Measurements from ENCODE around the gene GPATCH1. TPM values are rescaled to one million over a fixed set of nuclear protein-coding genes. Genes with fewer than 3 reads are reported as not detected.

Gene GPATCH1
- total RNA-seq, 1 donor from 2014 or later = 6.2 TPM

DNA sequence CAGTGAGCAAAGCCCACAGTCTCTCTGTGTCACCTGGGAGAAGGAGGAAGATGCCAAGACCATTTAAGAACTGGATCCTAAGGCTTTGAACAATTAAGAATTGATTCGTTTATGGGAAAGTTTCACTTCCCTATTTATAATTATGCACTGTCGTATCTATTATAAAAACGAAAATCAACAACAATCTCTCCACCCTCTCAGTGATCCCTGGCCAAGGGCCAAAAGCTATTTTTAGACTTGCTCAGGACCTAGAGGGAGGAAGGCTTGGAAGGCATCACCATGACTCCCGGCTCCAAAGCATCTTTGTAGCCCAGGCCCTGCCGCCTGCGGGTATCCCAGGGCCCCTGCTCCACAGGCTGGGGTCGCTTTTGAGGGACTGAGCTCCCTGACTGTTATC, 17.6 kb upstream of the GPATCH1 start:
- peak; percentile 46 for DNase-seq (ENCODE audit: low read depth)

DNA sequence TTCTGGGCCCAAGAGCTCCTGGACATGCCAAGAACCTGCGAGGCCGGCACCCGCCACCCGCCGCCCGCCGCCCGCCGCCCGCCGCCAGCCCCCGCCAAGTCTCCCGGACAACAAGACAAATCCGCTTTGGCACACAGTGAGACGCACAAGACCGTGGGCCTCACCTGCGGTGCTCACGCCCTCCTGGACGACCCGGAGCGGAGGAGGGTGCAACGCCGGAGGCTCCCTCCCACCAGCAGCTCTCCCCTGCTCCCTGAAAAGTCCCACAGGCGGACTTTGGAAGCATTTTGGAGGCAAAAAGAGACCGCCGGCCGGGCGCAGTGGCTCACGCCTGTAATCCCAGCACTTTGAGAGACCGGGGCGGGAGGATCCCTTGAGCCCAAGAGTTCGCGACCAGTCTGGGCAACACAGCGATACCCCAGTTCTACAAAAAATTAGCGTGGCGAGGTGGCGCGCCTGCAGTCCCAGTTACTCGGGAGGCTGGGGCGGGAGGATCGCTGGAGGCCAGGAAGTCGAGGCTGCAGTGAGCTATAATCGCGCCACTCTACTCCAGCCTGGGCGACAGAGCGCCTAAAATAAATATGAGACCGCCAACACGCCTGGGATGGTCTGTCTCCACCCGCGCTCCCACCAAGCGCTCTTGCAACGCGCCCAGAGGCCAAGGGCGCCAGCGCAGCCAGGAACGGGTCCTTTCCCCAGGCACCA, 17.1 kb upstream of the GPATCH1 start:
- DNase-seq (ENCODE audit: low read depth) = peak; percentile 24

DNA sequence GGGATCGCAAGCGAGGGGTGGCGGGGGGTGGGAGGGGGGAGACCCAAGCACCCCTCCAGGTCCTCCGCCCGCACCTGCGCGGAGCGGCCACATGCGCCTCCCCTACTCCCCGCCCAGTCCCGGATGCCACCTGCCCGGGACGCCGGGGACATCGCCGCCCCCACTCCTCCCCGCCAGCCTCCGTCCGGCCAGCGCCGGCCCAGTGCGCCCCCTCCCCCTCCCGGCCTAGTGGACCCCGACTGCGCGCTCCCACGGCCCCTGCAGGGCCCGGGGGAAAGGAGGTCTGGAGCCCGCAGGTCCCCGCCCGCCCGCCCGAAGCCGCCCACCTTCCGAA, 16.6 kb upstream of the GPATCH1 start:
- DNase-seq (ENCODE audit: low read depth) = no peak

DNA sequence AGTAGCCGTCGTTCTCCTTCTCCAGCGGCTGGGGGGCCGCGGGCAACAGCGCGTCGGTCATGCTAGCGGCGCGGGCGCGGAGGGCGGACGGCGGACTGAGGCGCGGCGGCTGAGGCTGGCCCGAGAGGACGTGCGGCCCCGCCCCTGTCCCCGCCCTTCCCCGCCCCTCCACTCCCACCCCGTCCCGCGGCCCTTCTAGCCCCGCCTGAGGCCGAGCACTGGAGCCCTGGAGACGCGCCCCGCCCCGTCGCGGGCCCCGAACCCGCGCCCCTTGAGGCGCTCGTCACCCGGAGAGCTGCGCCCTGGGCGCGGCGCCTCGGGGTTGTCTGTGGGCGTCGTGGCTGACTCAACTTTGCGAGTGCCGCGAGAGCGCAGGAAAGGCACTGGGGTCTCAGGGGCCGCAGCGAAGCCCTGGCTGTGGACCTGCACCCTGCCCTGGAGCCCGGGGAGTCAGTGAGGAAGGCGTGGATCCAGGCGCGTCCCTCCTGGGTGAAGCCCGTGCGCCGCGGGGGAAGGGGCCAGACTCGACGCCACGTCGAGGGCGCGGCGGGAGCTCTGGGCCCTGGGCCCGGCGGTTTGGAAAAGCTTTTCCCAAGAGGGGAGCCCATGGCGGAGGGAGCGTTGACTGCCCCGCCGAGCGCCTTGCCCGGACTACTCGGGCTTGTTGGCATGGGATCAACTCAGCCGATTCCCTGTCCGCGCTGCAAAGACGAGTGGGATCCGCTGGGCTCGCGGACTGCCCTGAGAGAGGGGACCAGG, 16.0 kb upstream of the GPATCH1 start, which contains the start of gene RHPN2:
TSS of gene RHPN2 (minus strand) at position 97 of the 759 bp plus-strand sequence. CDS start at position 61, 36 bp downstream.
- DNase-seq (ENCODE audit: low read depth) = peak; percentile 76

DNA sequence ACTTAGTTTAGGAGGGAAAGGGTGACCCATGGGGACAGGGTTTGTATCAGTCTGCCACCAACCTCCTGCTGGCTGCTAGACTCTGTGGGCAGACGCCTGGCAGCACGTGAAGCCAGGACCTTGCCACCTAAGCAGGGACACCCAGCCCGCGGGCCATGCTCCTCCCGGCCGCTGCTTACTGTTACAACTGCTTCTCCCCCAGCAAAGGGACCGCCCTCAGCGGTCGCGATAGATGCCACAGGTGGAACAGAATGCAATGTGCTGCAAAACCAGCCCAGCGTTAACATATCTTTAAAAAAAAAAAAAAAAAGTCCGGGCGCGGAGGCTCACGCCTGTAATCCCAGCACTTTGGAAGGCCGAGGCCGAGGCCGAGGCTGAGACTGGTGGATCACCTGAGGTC, 14.4 kb upstream of the GPATCH1 start:
- no peak for DNase-seq (ENCODE audit: low read depth)

DNA sequence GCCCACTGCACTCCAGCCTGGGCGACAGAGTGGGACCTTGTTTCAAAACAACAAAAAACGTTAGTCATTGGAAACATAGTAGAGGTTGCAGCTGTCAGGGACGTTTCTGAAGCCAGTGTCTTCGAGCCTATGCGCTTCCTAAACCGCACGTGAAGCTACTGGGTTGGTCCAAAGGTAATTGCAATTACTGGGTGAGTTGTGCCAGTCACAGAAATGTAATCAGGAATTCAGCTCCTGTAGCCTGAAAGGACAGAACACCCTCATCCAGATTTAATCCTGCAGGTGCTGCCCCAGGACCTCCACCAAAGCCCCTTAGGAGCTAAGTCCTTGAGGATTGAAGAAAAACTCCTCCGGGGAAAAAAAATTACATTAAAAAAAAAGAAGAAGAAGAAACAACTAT, 13.9 kb upstream of the GPATCH1 start:
- DNase-seq (ENCODE audit: low read depth) = no peak

GRCh38 chr19:33071887-33072286, 9.1 kb upstream of the GPATCH1 start:
- DNase-seq (ENCODE audit: low read depth) = no peak

DNA sequence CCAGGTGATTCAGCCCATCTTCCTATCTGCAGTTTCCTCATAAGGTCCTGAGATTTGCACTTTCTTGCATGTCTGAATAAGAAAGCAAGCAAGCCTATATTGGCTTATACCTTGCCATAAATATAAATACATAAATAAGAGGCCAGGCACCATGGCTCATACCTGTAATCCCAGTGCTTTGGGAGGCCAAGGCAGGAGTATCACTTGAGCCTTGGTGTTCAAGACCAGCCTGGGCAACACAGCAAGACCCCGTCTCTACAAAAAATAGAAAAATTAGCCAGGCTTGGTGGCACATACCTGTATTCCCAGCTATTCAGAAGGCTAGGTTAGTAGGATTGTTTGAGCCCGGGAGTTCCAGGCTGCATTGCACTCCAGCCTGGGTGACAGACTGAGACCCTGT, 5.5 kb upstream of the GPATCH1 start:
- no peak for DNase-seq (ENCODE audit: low read depth)

DNA sequence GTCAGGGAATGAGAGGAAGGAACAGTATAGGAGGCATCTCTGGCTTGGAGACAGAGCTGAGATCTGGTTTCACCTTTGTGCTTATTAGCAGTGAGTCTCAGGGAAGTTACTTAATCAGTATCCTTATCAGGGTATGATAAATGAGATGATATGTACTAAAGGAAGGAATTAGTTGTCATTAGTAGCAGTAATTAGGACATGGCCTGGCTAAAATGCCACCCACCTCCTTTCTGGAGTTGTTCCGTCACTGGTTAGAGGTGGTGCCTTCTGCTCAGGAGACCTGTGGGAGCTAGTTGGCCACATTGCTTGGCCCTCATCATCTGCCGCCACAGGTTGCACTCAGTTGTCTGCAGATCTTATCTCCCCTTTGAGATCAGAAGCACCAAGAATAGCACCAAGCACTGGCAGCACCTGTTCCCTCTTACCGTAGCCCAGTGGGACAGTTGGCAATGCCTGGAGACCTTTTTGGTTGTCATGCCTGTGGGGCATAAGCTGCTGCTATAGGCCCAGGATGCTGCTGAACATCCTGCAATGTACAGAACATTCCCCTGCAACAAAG, 4.7 kb downstream of the GPATCH1 start:
- DNase-seq (ENCODE audit: low read depth) = peak; percentile 68

- DNase-seq (ENCODE audit: low read depth) = no peak
These were observed 6.0 kb downstream of the GPATCH1 start for GRCh38 chr19:33086955-33087354.

DNA sequence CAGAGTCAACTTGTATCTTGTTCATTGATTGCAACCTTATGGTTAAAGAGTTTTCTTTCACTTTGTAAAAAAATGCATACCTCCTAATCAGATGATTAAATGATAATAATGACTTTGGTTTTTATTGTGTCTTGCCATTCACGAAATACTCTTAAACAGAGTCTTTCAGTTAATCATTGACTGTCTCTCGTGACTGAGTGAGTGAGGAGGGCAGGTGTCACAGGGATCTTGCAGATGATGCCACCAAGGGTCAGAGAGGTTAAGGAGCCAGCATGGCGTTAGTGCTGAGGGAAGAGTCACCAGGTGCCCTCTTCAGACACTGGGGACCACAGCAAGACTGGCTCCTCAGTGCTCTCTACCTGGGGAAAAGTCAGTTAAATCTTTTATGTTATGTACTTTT, 8.0 kb downstream of the GPATCH1 start:
- DNase-seq (ENCODE audit: low read depth) = no peak

- DNase-seq (ENCODE audit: low read depth) = no peak
These were observed 9.2 kb downstream of the GPATCH1 start for GRCh38 chr19:33090179-33090578.

DNA sequence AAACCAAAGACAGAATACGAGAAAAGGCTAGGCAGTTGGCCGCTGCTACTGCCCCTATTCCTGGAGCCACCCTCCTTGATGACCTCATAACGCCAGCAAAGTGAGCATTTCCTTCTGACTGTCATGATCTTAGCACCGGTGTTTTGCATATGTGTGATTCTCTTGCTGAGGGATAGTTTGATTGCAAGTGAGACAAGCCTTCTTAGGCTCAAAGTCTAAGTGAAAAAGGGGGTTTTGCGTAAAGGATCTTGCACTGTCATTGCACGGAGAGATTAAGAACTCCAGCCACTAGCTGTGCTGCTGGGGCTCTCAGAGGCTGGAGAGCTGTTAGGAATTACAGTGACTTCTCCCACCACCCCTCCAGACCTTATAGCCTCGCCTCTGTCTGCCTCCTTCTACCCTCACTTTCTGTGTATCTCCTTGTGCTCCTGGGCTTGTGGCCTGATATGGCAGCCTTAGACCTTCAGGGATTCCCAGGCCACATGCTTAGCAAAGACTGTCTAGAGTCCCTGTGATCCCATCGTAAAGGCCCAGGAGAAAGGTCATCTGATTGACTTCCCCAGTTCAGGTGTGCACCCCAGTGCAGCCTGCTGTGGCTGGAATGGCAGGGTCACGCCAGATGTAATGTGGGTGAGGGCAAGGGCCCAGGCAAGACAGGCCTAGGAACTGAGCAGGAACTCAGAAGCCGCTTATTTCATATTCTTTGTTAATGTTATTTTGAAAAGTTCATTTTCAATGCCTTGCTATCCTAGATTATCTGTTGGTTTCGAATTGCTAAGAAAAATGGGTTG, 12.6 kb downstream of the GPATCH1 start:
- no peak for DNase-seq (ENCODE audit: low read depth)

GRCh38 chr19:33094436-33095067, 13.6 kb downstream of the GPATCH1 start:
- DNase-seq (ENCODE audit: low read depth) = no peak

- no peak for DNase-seq (ENCODE audit: low read depth)
These were observed 15.0 kb downstream of the GPATCH1 start for GRCh38 chr19:33096005-33096404.

DNA sequence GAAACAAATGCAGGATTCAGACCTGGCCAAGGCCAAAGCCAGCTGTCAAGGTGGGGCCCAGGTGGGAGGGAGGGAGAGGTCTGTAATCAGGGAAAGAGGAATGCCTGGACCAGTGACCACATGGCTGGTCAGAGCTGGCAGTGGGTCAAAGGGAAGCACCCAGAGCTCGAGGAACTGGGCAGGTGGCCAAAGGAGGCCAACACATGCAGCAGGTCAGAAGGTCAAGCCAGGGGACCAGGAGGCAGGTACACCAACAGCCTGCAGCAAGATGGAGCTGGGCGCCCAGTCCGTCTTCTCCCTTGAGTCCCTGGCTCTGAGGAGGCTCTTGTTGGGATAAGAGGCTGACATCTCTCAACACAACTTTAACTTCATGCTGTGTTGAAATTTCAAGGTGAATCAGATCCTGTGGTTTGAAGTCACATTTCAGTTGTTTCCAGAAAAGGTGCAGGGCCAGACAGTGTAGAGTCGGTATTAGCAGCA, 17.1 kb downstream of the GPATCH1 start:
- no peak for DNase-seq (ENCODE audit: low read depth)

DNA sequence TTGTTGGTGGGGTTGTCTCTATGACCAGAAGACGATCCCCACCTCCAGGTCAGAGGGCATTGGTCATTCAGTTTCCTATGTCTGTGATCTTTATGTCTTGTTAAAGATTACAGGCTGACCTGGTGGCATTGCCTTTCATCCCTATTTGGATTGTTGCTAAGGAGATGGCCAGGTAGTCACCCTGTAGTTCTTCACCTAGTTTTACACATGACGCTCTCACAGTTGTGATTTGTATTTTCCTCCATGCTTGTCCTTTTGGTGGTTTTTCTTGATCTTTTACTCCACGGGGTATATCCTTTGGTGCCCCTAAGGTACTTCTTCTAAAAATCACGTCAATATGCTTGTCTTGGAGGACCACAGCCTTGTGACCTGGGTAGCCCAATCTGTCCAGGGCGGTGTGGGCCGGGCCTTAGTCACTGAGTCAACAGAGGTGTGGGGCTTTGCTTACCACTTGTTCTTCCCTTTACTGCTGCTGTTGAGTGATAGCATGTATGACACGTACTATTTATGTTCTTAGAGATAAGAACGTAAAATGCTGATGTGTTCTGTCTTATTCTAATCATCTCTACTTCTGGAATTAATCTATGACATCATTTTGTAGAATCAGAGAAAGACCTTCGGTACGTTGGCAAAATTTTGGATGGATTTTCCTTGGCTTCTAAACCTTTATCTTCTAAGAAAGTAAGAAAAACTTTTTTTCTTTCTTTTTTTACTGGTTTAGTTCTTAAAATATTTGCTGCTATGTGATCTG, 20.1 kb downstream of the GPATCH1 start:
- DNase-seq (ENCODE audit: low read depth) = no peak

DNA sequence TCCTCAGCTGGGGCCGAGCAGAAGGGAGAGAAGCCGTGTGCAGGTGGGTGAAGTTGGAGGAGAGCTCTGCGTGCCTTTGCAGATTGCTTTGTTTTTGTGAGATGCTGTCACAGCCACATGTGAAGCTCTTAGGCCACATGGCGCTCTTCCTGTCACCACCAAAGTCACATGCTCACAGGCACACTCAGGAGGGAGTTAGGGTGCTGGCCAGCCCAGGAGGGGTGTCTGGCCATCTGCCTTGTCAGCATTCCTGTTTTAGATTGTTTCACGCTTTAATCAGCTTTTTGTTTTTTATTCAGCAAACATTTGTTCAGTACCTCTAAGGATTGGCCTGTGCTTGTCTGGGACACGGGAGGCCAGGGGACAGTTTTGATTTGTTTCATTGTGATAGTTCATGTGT, 21.9 kb downstream of the GPATCH1 start:
- DNase-seq (ENCODE audit: low read depth) = no peak

- no peak for DNase-seq (ENCODE audit: low read depth)
These were observed 27.2 kb downstream of the GPATCH1 start for GRCh38 chr19:33108161-33108560.

- no peak for DNase-seq (ENCODE audit: low read depth)
These were observed 29.3 kb downstream of the GPATCH1 start for GRCh38 chr19:33110137-33110910.
